ENCODE results near the gene RNF182. TPM values are rescaled to one million over a fixed set of nuclear protein-coding genes. Genes with fewer than 3 reads are reported as not detected.

RNF182 gene
- total RNA-seq, 1 experiment from 2014 or later, result not detected

DNA sequence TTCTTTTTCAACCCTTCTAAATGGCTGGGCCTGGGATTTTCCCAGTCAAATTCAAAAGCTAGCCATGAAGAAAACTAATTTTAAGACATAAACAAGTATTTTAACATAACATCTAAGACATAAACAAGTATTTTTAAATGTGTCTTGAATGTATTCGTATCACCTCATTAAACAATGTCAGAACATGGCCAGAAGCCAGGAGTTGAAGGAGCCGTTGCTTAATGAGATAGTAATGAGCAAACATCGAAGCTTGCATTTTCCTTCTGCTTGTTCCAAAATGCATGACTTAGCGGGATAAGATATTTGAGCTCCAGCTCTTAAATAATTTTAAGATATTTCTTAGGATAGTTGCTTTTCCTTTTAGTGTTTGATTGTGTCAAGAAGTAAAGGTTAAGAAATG, 4.2 kb upstream of the RNF182 start:
- intact Hi-C loops (cut with micrococcal nuclease), result no loop called here
- no TSS peak for BruUV-seq (replicated peaks)
- peaks cover 29% of the 10 kb centered on the region for H3K27me3 Mint-ChIP-seq (ENCODE audit: insufficient read depth, unreplicated experiment)
- no peak overlapping the region for H3K27ac Mint-ChIP-seq (ENCODE audit: low read depth, unreplicated experiment)
- no peaks in the 10 kb centered on the region for H3K4me1 Mint-ChIP-seq (ENCODE audit: insufficient read depth, unreplicated experiment)
- no peaks in the 10 kb centered on the region for H3K36me3 Mint-ChIP-seq (ENCODE audit: insufficient read depth, unreplicated experiment)
- no peak for DNase-seq (ENCODE audit: unreplicated experiment)
- TF ChIP-seq, protein P1, sequence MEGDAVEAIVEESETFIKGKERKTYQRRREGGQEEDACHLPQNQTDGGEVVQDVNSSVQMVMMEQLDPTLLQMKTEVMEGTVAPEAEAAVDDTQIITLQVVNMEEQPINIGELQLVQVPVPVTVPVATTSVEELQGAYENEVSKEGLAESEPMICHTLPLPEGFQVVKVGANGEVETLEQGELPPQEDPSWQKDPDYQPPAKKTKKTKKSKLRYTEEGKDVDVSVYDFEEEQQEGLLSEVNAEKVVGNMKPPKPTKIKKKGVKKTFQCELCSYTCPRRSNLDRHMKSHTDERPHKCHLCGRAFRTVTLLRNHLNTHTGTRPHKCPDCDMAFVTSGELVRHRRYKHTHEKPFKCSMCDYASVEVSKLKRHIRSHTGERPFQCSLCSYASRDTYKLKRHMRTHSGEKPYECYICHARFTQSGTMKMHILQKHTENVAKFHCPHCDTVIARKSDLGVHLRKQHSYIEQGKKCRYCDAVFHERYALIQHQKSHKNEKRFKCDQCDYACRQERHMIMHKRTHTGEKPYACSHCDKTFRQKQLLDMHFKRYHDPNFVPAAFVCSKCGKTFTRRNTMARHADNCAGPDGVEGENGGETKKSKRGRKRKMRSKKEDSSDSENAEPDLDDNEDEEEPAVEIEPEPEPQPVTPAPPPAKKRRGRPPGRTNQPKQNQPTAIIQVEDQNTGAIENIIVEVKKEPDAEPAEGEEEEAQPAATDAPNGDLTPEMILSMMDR (IDR thresholded peaks at IDR 0.05; ENCODE audit: unreplicated experiment), result no peak
- H3K4me3 Mint-ChIP-seq (ENCODE audit: unreplicated experiment), result no peak overlapping the region
- no peaks in the 10 kb centered on the region for H3K9me3 Mint-ChIP-seq (ENCODE audit: unreplicated experiment)
- POLR2A ChIA-PET, result interaction anchor here (0.6 kb wide), 2 partner anchors 158 to 1696 kb away, joined by 3 read pairs; no protein-coding TSS in a partner anchor
- CTCF ChIA-PET, result interaction anchor here (0.5 to 1.9 kb wide), 4 partner anchors 10 to 218 kb away, joined by 3 to 8 read pairs (median 4); no protein-coding TSS in a partner anchor

- CTCF ChIA-PET, result interaction anchor here (0.5 to 1.9 kb wide), 6 partner anchors 8 to 1739 kb away, joined by 3 to 8 read pairs (median 5); no protein-coding TSS in a partner anchor
- no peak overlapping the region for H3K27ac Mint-ChIP-seq (ENCODE audit: low read depth, unreplicated experiment)
- intact Hi-C loops (cut with micrococcal nuclease), result no loop called here
- POLR2A ChIA-PET, result interaction anchor here (0.5 to 1.1 kb wide), 3 partner anchors 12 to 83 kb away, joined by 3 to 4 read pairs (median 3); no protein-coding TSS in a partner anchor
- no peaks in the 10 kb centered on the region for H3K9me3 Mint-ChIP-seq (ENCODE audit: unreplicated experiment)
- no peak for DNase-seq (ENCODE audit: unreplicated experiment)
- H3K36me3 Mint-ChIP-seq (ENCODE audit: insufficient read depth, unreplicated experiment), result no peaks in the 10 kb centered on the region
- BruUV-seq (replicated peaks), result no TSS peak
- H3K27me3 Mint-ChIP-seq (ENCODE audit: insufficient read depth, unreplicated experiment), result peaks cover 51% of the 10 kb centered on the region
- no peaks in the 10 kb centered on the region for H3K4me1 Mint-ChIP-seq (ENCODE audit: insufficient read depth, unreplicated experiment)
- TF ChIP-seq, protein P1 (IDR thresholded peaks at IDR 0.05; ENCODE audit: unreplicated experiment), result no peak
- H3K4me3 Mint-ChIP-seq (ENCODE audit: unreplicated experiment), result no peak overlapping the region
Measured at GRCh38 chr6:13922750-13923149, 2.0 kb upstream of the RNF182 start.

DNA sequence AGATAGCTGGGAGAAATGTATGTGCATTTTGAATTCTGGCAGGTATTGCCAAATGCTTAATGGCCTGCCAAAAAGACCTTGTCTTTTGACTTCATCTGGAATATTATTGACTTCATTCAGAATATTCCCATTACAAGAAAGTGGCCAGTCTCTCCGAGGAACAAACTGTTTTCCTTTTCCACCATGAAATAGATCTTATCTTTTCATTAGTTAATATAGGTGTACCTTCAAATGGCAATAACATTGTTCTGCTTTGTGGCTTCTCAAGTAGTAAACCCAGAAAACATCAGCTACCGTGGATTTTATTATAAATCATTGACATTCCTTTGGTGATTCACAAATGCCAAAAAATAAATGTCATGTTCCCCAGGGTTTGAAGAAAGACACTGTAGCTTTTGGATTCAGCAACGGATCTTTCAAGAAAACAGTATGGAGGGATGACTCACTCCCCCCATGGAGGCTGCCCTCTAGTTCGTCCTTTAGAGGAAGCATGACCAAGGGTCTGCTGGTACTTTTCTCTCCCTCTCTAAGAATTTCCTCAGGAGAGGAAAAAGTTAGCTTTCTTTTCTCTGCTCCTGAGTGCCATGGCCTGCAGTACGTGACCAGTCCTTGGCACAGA, 1.1 kb upstream of the RNF182 start:
- no peaks in the 10 kb centered on the region for H3K36me3 Mint-ChIP-seq (ENCODE audit: insufficient read depth, unreplicated experiment)
- intact Hi-C loops (cut with micrococcal nuclease), result no loop called here
- DNase-seq (ENCODE audit: unreplicated experiment), result peak; percentile 25
- H3K9me3 Mint-ChIP-seq (ENCODE audit: unreplicated experiment), result no peaks in the 10 kb centered on the region
- H3K4me1 Mint-ChIP-seq (ENCODE audit: insufficient read depth, unreplicated experiment), result no peaks in the 10 kb centered on the region
- TF ChIP-seq, protein P1 (IDR thresholded peaks at IDR 0.05; ENCODE audit: unreplicated experiment), result no peak
- H3K27me3 Mint-ChIP-seq (ENCODE audit: insufficient read depth, unreplicated experiment), result peaks cover 57% of the 10 kb centered on the region
- no peak overlapping the region for H3K27ac Mint-ChIP-seq (ENCODE audit: low read depth, unreplicated experiment)
- ChIA-PET POLR2A (interaction anchor here (0.9 kb wide), 1 partner anchor 9 kb away, joined by 3 read pairs; no protein-coding TSS in a partner anchor), CTCF (interaction anchor here (0.6 to 1.9 kb wide), 5 partner anchors 8 to 145 kb away, joined by 4 to 6 read pairs (median 4); no protein-coding TSS in a partner anchor)
- H3K4me3 Mint-ChIP-seq (ENCODE audit: unreplicated experiment), result peak overlapping the region; percentile 67
- BruUV-seq (replicated peaks), result no TSS peak

- BruUV-seq (replicated peaks), result no TSS peak
- Mint-ChIP-seq H3K4me3 (ENCODE audit: unreplicated experiment) (peak overlapping the region; percentile 67), H3K27me3 (ENCODE audit: insufficient read depth, unreplicated experiment) (peaks cover 63% of the 10 kb centered on the region), H3K4me1 (ENCODE audit: insufficient read depth, unreplicated experiment) (no peaks in the 10 kb centered on the region), H3K36me3 (ENCODE audit: insufficient read depth, unreplicated experiment) (no peaks in the 10 kb centered on the region), H3K27ac (ENCODE audit: low read depth, unreplicated experiment) (no peak overlapping the region), H3K9me3 (ENCODE audit: unreplicated experiment) (no peaks in the 10 kb centered on the region)
- intact Hi-C loops (cut with micrococcal nuclease), result no loop called here
- CTCF ChIA-PET, result interaction anchor here (0.6 to 1.9 kb wide), 6 partner anchors 9 to 1027 kb away, joined by 3 to 6 read pairs (median 4); no protein-coding TSS in a partner anchor
- POLR2A ChIA-PET, result interaction anchor here (0.9 kb wide), 1 partner anchor 8 kb away, joined by 3 read pairs; no protein-coding TSS in a partner anchor
- DNase-seq (ENCODE audit: unreplicated experiment), result peak; percentile 13
- TF ChIP-seq, protein P1 (IDR thresholded peaks at IDR 0.05; ENCODE audit: unreplicated experiment), result no peak
Measured at GRCh38 chr6:13924146-13924948, 405 bp upstream of the RNF182 start.
